Fibroblast of peridontal ligament (primary cell): ENCODE data around the gene WDR72.
"Not testable (repeated sequence)": the region's sequence is repeated elsewhere in the genome, so short reads cannot be mapped to it uniquely, and the experiment has no call there.

Experiments
- DNase-seq: peaks from one replicate; pipeline ENCODE4 v3.0.0-alpha.2; 2010; ENCODE audit errors: extremely low read depth

The WDR72 gene

GRCh38 chr15:53590380-53590779, 169.1 kb downstream of the WDR72 start:
- no peak for DNase-seq

- DNase-seq = no peak
Measured at GRCh38 chr15:53589520-53590057, 169.9 kb downstream of the WDR72 start.

GRCh38 chr15:53588773-53589172, 170.7 kb downstream of the WDR72 start:
- no peak for DNase-seq

- no peak for DNase-seq
Measured at GRCh38 chr15:53586799-53587198, 172.7 kb downstream of the WDR72 start.

GRCh38 chr15:53581513-53581912, 177.9 kb downstream of the WDR72 start:
- DNase-seq = no peak

GRCh38 chr15:53580366-53580765, 179.1 kb downstream of the WDR72 start:
- DNase-seq = no peak

GRCh38 chr15:53576841-53577240, 182.6 kb downstream of the WDR72 start:
- DNase-seq = no peak

GRCh38 chr15:53573091-53573490, 186.4 kb downstream of the WDR72 start:
- no peak for DNase-seq

- no peak for DNase-seq
Measured at GRCh38 chr15:53569751-53570480, 189.5 kb downstream of the WDR72 start.

GRCh38 chr15:53566912-53567311, 192.6 kb downstream of the WDR72 start:
- no peak for DNase-seq

- no peak for DNase-seq
Measured at GRCh38 chr15:53565721-53566120, 193.7 kb downstream of the WDR72 start.

GRCh38 chr15:53564647-53565046, 194.8 kb downstream of the WDR72 start:
- no peak for DNase-seq

- DNase-seq = no peak
Measured at GRCh38 chr15:53563627-53564026, 195.8 kb downstream of the WDR72 start.

GRCh38 chr15:53559364-53560277, 199.8 kb downstream of the WDR72 start:
- no peak for DNase-seq

- DNase-seq = no peak
Measured at GRCh38 chr15:53558384-53558783, 201.1 kb downstream of the WDR72 start.

GRCh38 chr15:53555226-53555625, 204.2 kb downstream of the WDR72 start:
- DNase-seq = no peak

GRCh38 chr15:53549697-53550305, 209.7 kb downstream of the WDR72 start:
- no peak for DNase-seq

- DNase-seq = no peak
Measured at GRCh38 chr15:53548236-53548635, 211.2 kb downstream of the WDR72 start.

- DNase-seq = not testable (repeated sequence)
Measured at GRCh38 chr15:53540626-53541300, 218.7 kb downstream of the WDR72 start.

GRCh38 chr15:53539878-53540277, 219.6 kb downstream of the WDR72 start:
- no peak for DNase-seq

GRCh38 chr15:53536479-53537120, 222.9 kb downstream of the WDR72 start:
- no peak for DNase-seq
